HEK293 (cell line): ENCODE data around the gene IL12A.

Source experiments
- SALL2 ChIP-seq: fragments of 450-650 bp; formaldehyde crosslinking; IDR thresholded peaks from 2 replicates; pipeline ENCODE4 v1.5.0; 2017; ENCODE audit warnings: missing biosample characterization, mild to moderate bottlenecking, missing genetic modification characterization, borderline replicate concordance
- TF ChIP-seq, protein P1 (sequence below): fragments of 450-650 bp; formaldehyde crosslinking; IDR thresholded peaks from 2 replicates; pipeline ENCODE4 v1.5.1; 2016; ENCODE audit warnings: missing biosample characterization, missing genetic modification characterization

DNA sequence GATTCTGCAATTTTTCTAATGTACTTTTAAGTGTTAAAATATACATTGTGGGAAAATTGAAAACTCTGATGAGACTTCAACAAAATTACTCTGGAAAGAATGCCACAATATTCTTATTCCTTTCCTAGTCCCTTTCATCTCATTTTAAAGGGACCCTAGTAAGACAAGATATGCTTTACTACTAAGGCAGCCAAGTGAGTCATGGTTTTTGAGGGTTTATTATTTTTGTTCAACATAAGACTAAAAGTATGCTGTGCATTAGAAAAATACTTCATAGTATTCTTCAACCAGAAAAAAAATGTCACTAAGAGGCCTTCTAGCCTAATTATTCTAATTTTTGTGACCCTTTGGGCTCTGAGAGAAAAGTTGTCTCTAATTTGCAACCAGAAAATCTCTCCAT, 7.4 kb downstream of the IL12A start:
- TF ChIP-seq SALL2 (tag by site-specific recombination), result no peak
- TF ChIP-seq, protein P1, sequence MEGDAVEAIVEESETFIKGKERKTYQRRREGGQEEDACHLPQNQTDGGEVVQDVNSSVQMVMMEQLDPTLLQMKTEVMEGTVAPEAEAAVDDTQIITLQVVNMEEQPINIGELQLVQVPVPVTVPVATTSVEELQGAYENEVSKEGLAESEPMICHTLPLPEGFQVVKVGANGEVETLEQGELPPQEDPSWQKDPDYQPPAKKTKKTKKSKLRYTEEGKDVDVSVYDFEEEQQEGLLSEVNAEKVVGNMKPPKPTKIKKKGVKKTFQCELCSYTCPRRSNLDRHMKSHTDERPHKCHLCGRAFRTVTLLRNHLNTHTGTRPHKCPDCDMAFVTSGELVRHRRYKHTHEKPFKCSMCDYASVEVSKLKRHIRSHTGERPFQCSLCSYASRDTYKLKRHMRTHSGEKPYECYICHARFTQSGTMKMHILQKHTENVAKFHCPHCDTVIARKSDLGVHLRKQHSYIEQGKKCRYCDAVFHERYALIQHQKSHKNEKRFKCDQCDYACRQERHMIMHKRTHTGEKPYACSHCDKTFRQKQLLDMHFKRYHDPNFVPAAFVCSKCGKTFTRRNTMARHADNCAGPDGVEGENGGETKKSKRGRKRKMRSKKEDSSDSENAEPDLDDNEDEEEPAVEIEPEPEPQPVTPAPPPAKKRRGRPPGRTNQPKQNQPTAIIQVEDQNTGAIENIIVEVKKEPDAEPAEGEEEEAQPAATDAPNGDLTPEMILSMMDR (tag by site-specific recombination), result no peak
